ENCODE measurements around the gene GNG8.

The GNG8 gene

GRCh38 chr19:46601318-46602224, 34.4 kb downstream of the GNG8 start, which contains the start of gene CALM3:
CALM3 (plus strand) TSS chr19:46601330; CDS start chr19:46601435, 105 bp downstream.
- no peak for DNase-seq

- DNase-seq, result peak; percentile 99
Observed at GRCh38 chr19:46600384-46601317, 35.4 kb downstream of the GNG8 start.

- DNase-seq, result no peak
Observed at GRCh38 chr19:46599716-46600373, 36.2 kb downstream of the GNG8 start.

- DNase-seq, result no peak
Observed at GRCh38 chr19:46598372-46598917, 37.6 kb downstream of the GNG8 start.

- no peak for DNase-seq
Observed at GRCh38 chr19:46596008-46596407, 40.0 kb downstream of the GNG8 start.

GRCh38 chr19:46591870-46592269, 44.1 kb downstream of the GNG8 start:
- DNase-seq, result no peak

- DNase-seq, result no peak
Observed at GRCh38 chr19:46591254-46591653, 44.7 kb downstream of the GNG8 start.

GRCh38 chr19:46587861-46588260, 48.1 kb downstream of the GNG8 start:
- no peak for DNase-seq

- no peak for DNase-seq
Observed at GRCh38 chr19:46586294-46586693, 49.7 kb downstream of the GNG8 start.

- no peak for DNase-seq
Observed at GRCh38 chr19:46585539-46585938, 50.5 kb downstream of the GNG8 start.
